SK-N-MC (cell line): ENCODE results near the gene BACH2.

Source experiments
- EZH2 ChIP-seq: fragments of 200-600 bp; sonication (generic); IDR thresholded peaks from one replicate; pipeline ENCODE4 v1.6.1; 2017; ENCODE audit warnings: antibody characterized with exemption
- POLR2AphosphoS5 ChIP-seq: IDR thresholded peaks from 2 replicates; pipeline ENCODE4 v1.6.1; 2012; ENCODE audit warnings: mild to moderate bottlenecking, low read depth, low read length, borderline replicate concordance

DNA sequence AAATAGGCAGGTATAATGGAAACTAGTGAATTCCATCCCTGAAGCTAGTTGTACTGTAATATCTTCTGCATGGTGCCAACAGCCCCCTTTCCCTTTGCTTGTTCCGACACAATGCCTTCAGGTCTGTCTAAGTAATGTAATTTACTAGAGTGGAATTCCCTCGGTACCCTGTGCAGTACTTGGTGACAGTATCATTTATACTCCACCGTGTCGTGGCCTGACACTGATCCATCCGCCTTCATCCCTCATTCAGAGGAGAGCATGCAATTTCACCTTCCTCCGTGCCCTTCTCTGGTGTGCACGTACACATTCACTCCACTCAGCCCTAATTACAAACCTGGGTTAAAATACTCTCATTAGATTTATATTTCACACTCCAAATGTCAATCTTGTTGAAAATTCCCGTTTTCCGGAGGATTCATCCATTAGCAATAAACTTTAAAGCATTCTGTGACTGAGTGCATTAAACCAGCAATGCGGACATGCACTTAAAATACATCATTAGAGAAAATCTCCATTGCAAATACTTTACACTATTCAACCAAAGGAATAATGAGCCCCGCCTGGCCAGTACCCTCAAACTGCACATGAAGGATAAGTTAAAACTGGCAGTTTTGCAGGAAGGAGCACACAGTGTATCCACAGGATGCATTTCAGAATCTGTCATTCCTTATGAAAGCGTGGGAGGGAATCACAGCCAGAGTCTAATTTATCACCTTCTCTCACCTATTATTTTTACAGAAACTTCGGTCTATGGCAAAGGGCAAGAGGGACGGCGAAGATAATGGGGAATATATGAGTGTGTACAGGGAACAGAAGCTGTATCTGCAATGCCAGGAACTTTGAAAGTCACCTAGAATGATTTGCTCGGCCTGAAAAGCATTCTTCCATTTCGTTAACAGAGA lies 219.9 kb downstream of the BACH2 start:
- TF ChIP-seq EZH2 (no peak), POLR2AphosphoS5 (no peak)
